Measurements from ENCODE around the gene ZBTB5.
"Not testable (repeated sequence)": the region's sequence is repeated elsewhere in the genome, so short reads cannot be mapped to it uniquely, and the experiment has no call there.

ZBTB5 gene

DNA sequence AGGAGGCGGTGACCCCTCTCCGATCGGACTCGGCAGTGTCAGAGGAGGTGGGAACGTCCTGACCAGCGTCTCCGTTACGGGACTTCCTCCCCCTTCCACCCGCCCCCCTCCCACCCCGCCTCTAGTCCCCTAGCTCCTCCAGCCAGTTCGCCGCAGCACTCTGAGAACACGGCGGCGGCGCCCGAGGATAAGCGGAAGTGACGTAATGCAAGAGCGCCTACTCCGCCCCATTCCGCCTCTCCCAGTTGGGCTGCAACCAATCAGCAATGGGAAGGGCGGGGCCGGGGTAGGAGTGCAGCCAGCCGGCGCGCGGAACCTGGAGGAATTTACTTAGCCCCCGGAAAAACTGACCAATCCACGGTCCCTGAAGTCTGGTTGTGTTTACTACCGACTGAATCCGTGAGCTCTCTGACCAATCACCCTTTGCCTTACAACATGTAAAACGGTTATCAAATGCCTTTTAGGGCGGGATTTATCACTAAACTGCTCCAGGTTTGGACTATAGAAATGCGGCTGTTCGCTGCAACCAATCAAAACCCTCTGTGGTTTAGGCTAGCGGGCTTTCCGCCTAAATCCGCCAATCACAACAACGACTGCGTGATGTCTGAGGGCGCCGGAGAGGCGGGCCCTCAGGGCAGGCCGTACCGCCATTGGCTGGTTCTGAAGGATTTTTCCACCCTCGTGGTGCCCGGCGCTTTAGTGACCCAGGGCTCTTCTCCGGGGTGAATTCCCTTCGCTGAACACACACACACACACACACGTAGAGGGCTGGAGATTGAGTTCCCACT lies at the start of gene ZBTB5:
TSS of gene ZBTB5 (minus strand) at position 202 of the 788 bp plus-strand sequence. CDS start 22,899 bp downstream, outside the sequence.
- peak; percentile 98 for DNase-seq (ENCODE audit: low read depth in 2 of 2)

- no peak for DNase-seq (ENCODE audit: low read depth in 2 of 2)
These were observed 49.7 kb upstream of the ZBTB5 start for GRCh38 chr9:37514999-37515398.

DNA sequence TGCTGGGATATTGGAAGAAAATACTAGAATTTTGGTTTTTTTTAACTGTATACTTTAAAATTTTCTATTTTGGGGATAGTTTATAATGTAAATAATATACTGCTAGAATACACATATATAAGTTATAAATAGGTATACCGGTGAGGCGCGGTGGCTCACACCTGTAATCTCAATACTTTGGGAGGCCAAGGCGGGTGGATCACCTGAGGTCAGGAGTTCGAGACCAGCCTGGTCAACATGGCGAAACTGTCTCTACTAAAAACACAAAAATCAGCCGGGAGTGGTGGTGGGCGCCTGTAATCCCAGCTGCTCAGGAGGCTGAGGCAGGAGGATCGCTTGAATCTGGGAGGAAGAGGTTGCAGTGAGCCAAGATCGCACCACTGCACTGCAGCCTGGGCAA lies 49.2 kb upstream of the ZBTB5 start:
- DNase-seq (ENCODE audit: low read depth in 2 of 2) = not testable (repeated sequence)

DNA sequence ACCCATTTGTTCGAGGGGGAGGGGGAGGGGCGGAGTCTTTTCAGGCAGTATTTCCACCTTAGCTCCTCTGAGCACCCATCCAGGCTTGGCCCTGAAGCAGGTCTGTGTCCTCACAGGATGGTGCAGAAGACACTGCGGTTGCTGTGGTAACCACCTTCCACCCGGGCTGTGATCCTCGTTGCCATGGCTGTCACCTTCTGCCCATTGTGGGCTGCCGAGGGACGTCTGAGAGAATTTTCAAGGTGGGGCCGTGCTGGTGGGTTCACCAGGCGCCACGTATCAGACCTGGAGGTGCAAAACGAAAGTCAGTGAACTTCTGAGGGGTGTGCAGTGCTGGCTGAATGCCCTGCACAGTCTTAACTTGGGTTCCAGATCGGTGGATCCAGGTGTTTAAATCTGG lies 47.2 kb upstream of the ZBTB5 start:
- no peak for DNase-seq (ENCODE audit: low read depth in 2 of 2)

DNA sequence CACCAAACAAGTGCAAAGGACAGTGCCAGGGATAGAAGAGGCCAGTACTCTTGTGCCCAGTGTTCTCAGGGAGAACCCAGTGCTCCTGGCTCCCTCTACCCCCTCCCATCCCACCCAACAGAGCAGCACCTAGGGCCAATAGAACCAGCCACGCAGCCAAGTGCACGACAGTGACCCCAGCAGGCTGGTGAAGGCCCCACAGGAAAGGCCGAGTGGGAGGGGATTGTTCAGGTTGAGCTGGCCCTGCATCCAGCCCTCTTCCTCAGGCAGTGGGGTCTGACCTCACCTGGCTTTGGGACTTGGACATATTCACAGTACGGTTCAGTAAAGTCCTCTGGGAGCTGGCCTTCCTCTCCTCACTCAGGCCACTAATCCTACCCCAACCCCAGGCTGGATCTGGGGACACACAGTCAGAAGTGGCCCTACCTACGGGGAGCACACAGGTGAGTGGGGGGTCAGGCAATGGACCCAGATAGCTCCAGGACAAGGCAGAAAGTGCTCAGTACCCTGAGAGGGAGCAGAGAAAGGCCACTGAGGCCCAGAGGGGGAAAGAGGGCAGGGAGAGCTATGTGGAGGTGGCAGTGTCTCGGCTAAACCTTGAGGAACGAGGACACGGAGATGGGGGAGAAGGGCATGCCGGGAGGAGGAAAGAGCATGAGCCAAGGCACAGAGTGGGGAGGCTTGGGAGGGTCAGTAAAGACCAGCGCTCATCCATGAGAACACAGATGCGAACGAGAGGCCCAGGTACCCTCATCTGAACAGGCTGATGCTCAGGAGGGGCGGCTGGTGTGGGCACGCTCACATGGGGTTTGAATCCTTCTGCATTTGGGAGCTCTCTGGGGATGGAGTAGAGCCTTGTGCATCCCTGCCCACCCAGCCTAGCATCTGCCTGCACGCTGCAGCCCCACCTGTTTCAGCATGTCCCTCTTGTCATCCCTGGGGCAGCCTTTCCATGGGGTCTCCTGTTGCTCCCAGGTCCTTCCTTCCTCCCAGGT lies 46.1 kb upstream of the ZBTB5 start:
- DNase-seq (ENCODE audit: low read depth in 2 of 2) = no peak

GRCh38 chr9:37510053-37510452 lies 44.8 kb upstream of the ZBTB5 start:
- DNase-seq (ENCODE audit: low read depth in 2 of 2) = not testable (repeated sequence)

DNA sequence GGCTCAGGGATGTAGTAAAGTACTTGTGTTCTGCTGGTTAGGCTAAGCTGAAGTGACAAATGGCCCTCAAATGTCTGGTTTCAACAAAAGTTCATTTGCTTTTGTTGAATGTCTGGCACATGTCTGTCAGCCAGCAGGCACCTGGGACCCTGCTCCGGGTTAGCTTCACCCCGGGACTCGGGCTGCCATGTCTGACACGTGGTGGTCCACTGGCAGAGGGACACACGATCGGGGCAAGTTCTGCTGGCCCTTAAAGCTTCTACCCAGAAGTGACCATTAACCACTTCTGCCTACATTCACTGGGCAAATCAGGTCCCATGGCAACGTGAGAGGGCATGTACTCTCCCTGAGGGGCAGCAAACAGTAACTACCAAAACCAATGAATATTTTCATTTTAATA lies 44.3 kb upstream of the ZBTB5 start:
- DNase-seq (ENCODE audit: low read depth in 2 of 2) = no peak

DNA sequence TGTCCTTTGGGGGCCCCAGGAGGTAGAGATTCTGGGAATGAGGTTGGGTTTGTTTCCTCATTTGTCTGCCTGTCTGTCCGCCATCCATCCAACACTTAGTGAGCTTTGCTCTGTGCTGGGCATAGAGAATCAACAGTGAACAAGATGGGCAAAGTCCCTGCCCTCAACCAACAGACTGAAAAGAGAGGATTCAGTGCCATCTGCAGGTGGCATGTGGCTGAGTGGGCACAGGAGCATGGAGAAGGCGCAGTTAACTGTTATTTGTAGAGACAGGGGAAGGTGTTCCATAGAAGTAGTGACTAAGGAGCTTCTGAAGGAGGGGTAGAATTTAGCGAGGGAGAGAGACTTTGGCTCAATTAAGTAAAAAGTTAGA lies 43.6 kb upstream of the ZBTB5 start:
- DNase-seq (ENCODE audit: low read depth in 2 of 2) = no peak

DNA sequence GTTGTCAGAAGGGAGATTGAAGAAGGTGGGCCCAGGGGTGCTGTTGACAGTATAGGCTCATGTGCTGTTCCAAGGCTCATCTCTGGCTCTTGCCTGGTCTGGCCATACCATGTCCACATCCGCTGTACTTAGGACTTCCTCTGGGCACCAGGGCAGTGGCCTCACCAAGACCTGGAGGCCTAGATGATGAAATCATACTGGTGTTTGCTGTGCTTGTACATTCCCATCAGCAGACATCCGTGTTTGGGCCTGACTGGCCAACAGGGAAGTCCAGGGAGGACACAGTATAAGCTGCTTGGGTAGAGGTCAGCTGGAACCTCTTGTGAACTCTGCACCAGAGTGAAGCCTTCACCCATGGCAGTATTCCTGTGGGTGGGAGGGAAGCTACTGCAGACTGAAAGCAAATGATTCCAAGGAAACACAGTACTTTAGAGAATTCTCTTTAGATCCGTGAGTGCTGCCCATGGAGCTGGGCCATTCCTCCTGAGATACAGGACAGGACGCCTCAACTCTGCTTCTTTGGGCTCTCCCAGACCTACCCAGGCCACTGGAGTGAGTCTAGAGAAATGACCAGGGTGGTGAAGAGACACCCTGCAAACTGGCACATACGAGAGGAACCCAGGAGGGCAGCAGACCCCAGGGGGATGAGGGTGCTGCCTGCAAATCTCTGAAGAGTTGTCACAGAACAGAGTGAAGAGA lies 43.0 kb upstream of the ZBTB5 start:
- no peak for DNase-seq (ENCODE audit: low read depth in 2 of 2)

GRCh38 chr9:37507566-37508134 lies 42.4 kb upstream of the ZBTB5 start:
- DNase-seq (ENCODE audit: low read depth in 2 of 2) = no peak

DNA sequence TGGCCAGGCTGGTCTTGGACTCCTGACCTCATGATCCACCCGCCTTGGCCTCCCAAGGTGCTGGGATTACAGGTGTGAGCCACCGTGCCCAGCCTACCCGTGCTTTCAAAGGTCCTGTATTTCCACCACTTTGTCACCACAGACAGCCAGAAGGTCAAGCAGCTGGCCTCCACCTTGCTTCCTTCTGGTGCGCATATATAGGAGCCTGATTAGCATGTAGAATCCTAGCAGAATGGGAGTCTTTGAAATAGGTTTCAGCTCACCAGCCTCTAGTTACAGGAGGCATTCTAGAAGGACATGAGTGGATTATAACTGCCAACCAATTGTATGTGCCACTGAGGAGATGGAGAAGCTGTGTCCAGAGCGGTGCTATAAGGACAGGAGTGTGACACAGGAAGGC lies 39.4 kb upstream of the ZBTB5 start:
- no peak for DNase-seq (ENCODE audit: low read depth in 2 of 2)

DNA sequence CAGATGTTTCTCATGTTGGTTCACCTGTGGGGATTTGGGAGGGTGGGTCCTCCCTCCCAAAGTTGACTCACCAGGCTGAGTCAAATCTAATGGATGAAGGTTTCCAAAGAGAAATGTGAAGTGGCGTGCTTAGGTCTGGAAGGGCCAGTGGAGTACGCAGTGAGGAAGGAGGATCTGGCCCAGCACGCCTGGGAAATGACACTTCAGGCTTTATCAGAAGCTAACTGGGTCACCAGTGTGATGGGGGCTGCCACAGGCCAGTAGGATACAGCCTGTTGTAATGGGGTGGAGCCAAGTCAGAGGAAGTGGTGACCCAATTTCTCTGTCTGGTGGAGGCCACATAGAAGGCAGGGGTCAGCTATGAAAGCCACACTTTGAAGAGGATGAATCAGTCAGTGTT lies 38.5 kb upstream of the ZBTB5 start:
- no peak for DNase-seq (ENCODE audit: low read depth in 2 of 2)

DNA sequence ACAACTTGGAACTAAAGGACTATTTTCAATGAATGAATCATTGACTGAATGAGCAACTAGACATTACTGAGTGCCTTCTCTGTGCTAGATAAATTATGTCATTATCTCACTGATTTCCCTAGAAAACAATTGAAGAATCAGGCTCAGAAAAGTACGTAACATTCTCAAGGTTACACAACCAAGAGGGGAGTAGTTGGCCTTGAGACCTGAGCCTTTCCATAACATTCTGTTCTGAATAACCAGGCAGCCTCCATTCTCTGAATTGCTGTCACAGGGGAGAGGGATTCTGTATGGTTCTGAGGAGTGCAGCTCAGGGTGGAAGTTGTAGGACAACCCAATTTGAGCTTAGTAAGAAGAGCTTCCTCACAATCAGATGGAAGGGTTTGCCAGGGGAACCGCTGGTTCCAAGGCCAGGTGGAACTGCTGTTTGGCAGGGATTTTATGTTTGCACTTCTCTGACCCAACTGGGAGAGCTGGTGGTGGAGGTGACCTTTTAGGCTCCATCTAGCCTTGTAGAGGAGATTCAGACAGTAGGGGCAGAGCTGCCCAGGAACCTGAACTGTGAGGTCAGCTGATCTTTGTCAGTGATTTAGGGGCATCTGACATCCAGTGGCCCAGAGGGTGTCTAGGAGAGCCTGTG lies 36.8 kb upstream of the ZBTB5 start:
- no peak for DNase-seq (ENCODE audit: low read depth in 2 of 2)

DNA sequence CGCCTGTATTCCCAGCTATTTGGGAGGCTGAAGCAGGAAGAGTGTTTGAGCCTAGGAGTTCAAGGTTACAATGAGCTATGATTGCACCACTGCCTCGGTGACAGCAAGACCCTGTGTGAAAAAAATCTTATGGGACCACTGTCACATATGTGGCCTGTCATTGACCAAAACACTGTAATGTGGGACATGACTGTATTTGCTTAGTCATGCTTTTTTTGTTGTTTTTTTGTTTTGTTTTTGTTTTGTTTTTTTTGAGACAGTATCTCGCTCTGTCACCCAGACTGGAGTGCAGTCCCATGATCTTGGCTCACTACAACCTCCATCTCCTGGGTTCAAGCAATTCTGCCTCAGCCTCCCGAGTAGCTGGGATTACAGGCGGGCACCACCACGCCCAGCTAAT lies 34.0 kb upstream of the ZBTB5 start:
- no peak for DNase-seq (ENCODE audit: low read depth in 2 of 2)

GRCh38 chr9:37498457-37498856 lies 33.2 kb upstream of the ZBTB5 start:
- no peak for DNase-seq (ENCODE audit: low read depth in 2 of 2)

DNA sequence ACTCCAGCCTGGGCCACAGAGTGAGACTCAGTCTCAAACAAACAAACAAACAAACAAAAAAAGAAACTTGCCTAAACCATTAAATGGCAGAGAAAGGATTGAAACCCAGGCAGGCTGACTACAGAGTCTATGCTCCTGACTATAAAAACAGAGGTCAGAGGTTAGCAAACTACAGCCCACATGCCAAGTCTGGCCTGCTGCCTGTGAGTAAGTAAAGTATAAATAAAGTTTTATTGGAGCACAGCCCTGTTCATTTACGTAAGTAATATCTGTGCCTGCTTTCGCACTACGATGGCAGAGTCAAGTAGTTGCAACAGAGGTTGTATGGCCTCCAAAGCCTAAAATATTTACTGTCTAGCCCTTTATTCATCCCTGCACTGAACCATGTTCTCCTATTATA lies 32.1 kb upstream of the ZBTB5 start:
- DNase-seq (ENCODE audit: low read depth in 2 of 2) = no peak

- DNase-seq (ENCODE audit: low read depth in 2 of 2) = no peak
These were observed 30.8 kb upstream of the ZBTB5 start for GRCh38 chr9:37496020-37496419.

- no peak for DNase-seq (ENCODE audit: low read depth in 2 of 2)
These were observed 30.3 kb upstream of the ZBTB5 start for GRCh38 chr9:37495571-37495970.

DNA sequence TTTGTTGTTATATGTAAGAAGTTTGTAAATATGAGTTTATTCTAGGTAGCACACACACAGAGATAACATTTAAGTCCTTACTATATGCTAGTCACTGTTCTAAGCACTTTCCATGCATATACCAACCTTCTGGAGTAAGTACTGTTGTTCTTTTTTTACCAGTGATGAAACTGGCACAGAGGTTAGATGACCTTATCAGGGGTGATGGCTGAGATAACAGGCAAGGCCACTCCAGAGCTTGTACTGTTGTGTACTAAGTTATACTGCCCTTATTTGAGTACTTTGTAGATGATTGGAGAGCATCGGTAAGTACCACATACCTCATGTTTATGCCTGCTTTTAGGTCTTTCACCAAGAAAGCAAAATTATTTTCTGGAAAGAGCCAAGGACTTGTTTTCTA lies 26.7 kb upstream of the ZBTB5 start:
- no peak for DNase-seq (ENCODE audit: low read depth in 2 of 2)

GRCh38 chr9:37486616-37487548 lies 21.6 kb upstream of the ZBTB5 start:
- DNase-seq (ENCODE audit: low read depth in 2 of 2) = no peak
